ENCODE measurements around the gene OMA1. TPM values are rescaled to one million over a fixed set of nuclear protein-coding genes. Genes with fewer than 3 reads are reported as not detected.
"Not testable (repeated sequence)": the region's sequence is repeated elsewhere in the genome, so short reads cannot be mapped to it uniquely, and the experiment has no call there.

Gene OMA1
- polyA plus RNA-seq, 1 experiment, result 17.3 TPM

DNA sequence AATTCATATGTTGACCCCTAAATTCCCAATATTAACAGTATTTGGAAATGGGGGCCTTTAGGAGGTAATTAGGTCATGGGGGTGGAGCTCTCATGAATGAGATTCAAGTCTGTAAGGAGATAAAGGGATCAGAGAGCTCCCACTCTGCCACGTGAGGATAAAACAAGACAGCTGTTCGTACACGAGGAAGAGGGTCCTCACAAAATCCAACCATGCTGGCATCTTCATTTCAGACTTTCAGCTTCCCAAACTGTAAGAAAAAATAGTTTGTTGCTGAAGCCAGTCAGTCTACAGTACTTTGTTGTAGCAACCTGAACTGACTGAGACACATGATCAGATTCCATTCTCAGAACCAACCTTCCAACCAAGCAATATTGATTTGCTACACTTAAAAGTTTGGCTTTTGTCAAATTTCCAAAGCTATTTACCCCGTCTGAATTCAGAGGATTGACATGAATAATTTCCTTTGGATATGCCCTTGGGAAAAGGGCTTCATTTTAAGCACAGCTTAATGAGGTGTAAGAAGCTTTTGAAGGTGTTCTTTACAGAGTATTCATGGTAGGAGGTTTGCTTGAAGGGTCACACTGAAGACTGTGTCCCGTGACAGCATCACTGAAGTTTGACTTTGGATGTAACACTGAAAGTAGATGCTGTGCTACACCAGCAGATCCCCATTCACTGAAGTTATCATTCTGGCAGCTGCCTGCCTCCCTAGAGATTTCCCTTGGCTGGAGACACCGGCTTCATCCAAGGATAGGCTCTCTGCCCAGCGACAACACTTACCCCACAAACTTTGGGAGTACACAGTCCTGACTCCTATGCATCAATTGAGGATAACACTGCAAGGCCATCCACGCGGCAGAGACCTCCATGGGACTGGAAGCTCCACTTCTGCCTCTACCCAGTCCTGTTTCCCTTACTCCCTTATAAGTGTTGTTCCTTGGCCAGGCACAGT, 4.9 kb upstream of the OMA1 start:
- no peaks in the 10 kb centered on the region for H3K9me3 ChIP-seq (ENCODE audit: control insufficient read depth, insufficient read depth, low read length)
- no peak overlapping the region for H3K4me3 ChIP-seq (ENCODE audit: low read depth, low read length)
- POLR2A ChIA-PET, result no interaction called here
- TF ChIP-seq, protein P1, sequence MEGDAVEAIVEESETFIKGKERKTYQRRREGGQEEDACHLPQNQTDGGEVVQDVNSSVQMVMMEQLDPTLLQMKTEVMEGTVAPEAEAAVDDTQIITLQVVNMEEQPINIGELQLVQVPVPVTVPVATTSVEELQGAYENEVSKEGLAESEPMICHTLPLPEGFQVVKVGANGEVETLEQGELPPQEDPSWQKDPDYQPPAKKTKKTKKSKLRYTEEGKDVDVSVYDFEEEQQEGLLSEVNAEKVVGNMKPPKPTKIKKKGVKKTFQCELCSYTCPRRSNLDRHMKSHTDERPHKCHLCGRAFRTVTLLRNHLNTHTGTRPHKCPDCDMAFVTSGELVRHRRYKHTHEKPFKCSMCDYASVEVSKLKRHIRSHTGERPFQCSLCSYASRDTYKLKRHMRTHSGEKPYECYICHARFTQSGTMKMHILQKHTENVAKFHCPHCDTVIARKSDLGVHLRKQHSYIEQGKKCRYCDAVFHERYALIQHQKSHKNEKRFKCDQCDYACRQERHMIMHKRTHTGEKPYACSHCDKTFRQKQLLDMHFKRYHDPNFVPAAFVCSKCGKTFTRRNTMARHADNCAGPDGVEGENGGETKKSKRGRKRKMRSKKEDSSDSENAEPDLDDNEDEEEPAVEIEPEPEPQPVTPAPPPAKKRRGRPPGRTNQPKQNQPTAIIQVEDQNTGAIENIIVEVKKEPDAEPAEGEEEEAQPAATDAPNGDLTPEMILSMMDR (IDR thresholded peaks at IDR 0.05; ENCODE audit: low read depth, low read length), result no peak
- no peak for DNase-seq (ENCODE audit: low read depth, low spot score)
- peaks cover 22% of the 10 kb centered on the region for H3K27me3 ChIP-seq (ENCODE audit: control insufficient read depth, insufficient read depth, low read length)
- no peak overlapping the region for H3K27ac ChIP-seq (ENCODE audit: low read depth, low read length)
- CTCF ChIA-PET, result interaction anchor here (0.5 to 2.0 kb wide), 5 partner anchors 11 to 100 kb away, joined by 3 to 9 read pairs (median 3); no protein-coding TSS in a partner anchor

DNA sequence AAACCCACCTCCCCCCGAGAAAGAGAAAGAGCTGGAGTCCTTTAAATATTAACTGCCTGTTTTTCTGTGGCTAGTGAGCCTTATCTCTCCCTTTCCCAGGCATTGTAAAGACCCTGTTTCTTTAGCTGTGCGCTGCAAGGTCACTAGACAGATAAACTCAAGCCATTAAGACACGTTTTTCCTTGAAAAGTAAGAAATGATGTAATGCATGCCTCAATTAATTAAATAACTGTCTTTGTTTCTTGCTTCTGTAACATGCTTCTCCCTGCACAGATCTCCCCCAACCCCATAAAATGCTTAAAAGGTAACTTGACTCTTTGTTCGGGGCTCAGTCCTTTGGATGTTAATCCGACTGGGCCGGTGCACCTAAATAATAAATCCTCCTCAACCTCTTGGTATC, 2.8 kb upstream of the OMA1 start:
- H3K9me3 ChIP-seq (ENCODE audit: control insufficient read depth, insufficient read depth, low read length); H3K27ac ChIP-seq (ENCODE audit: low read depth, low read length); DNase-seq (ENCODE audit: low read depth, low spot score); H3K4me3 ChIP-seq (ENCODE audit: low read depth, low read length); POLR2A ChIA-PET: not testable (repeated sequence)
- CTCF ChIA-PET, result interaction anchor here (1.2 to 6.1 kb wide), 3 partner anchors 23 to 35 kb away, joined by 3 to 75 read pairs (median 39); no protein-coding TSS in a partner anchor
- peaks cover 22% of the 10 kb centered on the region for H3K27me3 ChIP-seq (ENCODE audit: control insufficient read depth, insufficient read depth, low read length)

DNA sequence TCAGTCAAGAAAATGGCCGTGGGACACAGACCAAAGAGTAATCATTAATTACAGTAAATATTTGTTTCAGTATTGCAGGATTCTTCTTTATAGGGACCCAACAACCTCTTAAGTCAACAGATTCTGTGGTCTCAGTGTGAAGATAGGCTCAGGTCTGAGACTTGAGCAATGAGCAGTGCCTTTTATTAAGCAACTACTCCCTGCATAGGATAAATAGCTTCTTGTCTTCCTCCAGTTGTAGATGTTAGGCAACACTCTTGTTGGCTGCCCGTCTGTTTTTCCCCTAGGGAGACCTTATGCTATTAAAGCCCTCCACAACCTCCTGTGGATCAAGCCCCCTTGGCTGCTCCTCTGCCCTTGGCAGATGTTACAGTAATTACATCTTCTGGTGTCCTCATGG, 1.8 kb upstream of the OMA1 start:
- no peak overlapping the region for H3K27ac ChIP-seq (ENCODE audit: low read depth, low read length)
- H3K9me3 ChIP-seq (ENCODE audit: control insufficient read depth, insufficient read depth, low read length), result no peaks in the 10 kb centered on the region
- TF ChIP-seq, protein P1 (IDR thresholded peaks at IDR 0.05; ENCODE audit: low read depth, low read length), result no peak
- H3K27me3 ChIP-seq (ENCODE audit: control insufficient read depth, insufficient read depth, low read length), result peaks cover 22% of the 10 kb centered on the region
- H3K4me3 ChIP-seq (ENCODE audit: low read depth, low read length), result no peak overlapping the region
- CTCF ChIA-PET, result interaction anchor here (0.6 to 6.1 kb wide), 7 partner anchors 22 to 190 kb away, joined by 3 to 75 read pairs (median 14); no protein-coding TSS in a partner anchor
- POLR2A ChIA-PET, result no interaction called here
- no peak for DNase-seq (ENCODE audit: low read depth, low spot score)

DNA sequence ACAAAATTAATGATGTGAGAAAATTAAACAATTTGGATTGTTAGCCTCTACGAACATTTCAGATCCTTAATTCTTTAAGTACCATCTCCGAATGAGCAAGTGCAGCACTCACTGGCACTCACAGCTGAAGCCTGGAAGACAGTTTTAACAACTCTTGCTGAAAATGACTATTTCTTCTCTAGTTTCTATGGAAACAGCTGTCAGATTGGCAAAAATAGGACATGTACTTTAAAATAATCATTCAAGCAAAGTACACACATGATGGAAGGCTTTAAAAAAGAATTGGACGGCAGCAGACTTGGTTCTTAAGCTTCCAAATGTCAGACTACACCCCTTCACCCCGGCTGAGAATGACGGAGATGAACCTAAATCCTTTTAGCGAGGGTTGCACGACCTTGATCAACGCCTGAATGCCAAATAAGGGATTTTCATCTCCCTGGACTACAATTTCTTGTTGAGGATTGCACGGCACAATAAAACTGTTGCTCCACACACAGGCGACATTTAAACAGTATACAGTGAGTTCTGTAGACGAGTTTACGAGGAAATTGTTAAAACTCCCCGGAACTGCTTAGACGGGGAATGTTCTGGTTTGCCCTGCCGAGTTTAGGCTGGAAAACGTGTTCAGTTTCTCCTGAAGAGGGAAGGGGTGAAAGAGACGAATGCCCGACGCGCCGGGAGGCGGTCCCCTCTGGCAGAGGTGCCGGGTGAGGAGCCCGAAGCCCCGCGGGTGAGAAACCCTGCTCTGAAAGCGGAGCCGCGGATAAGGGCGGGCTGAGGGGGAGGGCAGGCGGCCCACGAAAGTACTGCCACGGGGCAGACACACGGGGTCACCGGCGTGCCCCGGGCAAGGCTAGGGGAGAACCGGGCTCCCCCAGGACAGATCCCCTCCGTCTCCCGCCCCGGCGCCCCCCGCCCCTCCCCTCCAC, 671 bp downstream of the OMA1 start:
- POLR2A ChIA-PET, result interaction anchor here (0.7 to 1.0 kb wide), 4 partner anchors 18 to 1237 kb away, joined by 7 to 11 read pairs (median 8); no protein-coding TSS in a partner anchor
- peak; percentile 44 for DNase-seq (ENCODE audit: low read depth, low spot score)
- peak overlapping the region; percentile 97 for H3K27ac ChIP-seq (ENCODE audit: low read depth, low read length)
- CTCF ChIA-PET, result interaction anchor here (0.6 to 6.1 kb wide), 17 partner anchors 10 to 110 kb away, joined by 3 to 75 read pairs (median 5); no protein-coding TSS in a partner anchor
- H3K9me3 ChIP-seq (ENCODE audit: control insufficient read depth, insufficient read depth, low read length), result no peaks in the 10 kb centered on the region
- H3K4me3 ChIP-seq (ENCODE audit: low read depth, low read length), result peak overlapping the region; percentile 75
- TF ChIP-seq, protein P1 (IDR thresholded peaks at IDR 0.05; ENCODE audit: low read depth, low read length), result no peak
- peaks cover 15% of the 10 kb centered on the region for H3K27me3 ChIP-seq (ENCODE audit: control insufficient read depth, insufficient read depth, low read length)

DNA sequence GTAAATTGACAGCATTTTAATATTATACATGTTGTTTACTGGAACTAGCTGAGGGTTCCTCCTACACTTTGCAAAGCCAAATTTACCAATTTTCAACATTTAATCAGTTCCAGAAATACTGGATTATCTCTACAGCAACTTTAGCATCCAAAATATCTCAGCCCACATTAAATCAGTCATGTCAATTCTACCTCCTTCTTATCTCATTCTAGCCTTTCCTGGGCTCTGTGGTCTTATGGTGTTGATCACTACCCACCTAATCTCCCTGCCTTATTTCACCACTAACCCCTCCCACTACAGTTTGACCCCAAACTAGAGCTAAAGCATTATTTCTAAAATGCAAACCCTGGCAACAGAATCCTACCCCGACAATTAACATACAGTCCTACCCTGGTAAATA, 3.3 kb downstream of the OMA1 start:
- Histone ChIP-seq H3K27me3 (ENCODE audit: control insufficient read depth, insufficient read depth, low read length) (no peaks in the 10 kb centered on the region), H3K4me3 (ENCODE audit: low read depth, low read length) (no peak overlapping the region), H3K27ac (ENCODE audit: low read depth, low read length) (no peak overlapping the region), H3K9me3 (ENCODE audit: control insufficient read depth, insufficient read depth, low read length) (no peaks in the 10 kb centered on the region)
- TF ChIP-seq, protein P1 (IDR thresholded peaks at IDR 0.05; ENCODE audit: low read depth, low read length), result no peak
- CTCF ChIA-PET, result interaction anchor here (2.1 to 6.3 kb wide), 2 partner anchors 28 to 110 kb away, joined by 13 to 53 read pairs; no protein-coding TSS in a partner anchor
- DNase-seq (ENCODE audit: low read depth, low spot score), result no peak
- POLR2A ChIA-PET, result no interaction called here
